HFFc6 (cell line): ENCODE results near the gene POLR1E. TPM values are rescaled to one million over a fixed set of nuclear protein-coding genes. Genes with fewer than 3 reads are reported as not detected.

Source experiments
- DNase-seq: peaks from one replicate; pipeline ENCODE4 v3.0.0-alpha.2; 2018
- H3K27ac Mint-ChIP-seq: 2 replicates; pipeline ENCODE4 v1.8.0; 2020; ENCODE audit warnings: mild to moderate bottlenecking, mixed read lengths
- H3K27me3 Mint-ChIP-seq: 2 replicates; pipeline ENCODE4 v1.8.0; 2021; ENCODE audit warnings: mild to moderate bottlenecking, moderate library complexity, mixed read lengths; ENCODE audit not compliant: insufficient read depth
- H3K36me3 Mint-ChIP-seq: 2 replicates; pipeline ENCODE4 v1.8.0; 2021; ENCODE audit warnings: low read depth, mixed read lengths
- H3K4me1 Mint-ChIP-seq: 2 replicates; pipeline ENCODE4 v1.8.0; 2020; ENCODE audit warnings: low read depth, mixed read lengths
- H3K4me3 Mint-ChIP-seq: 2 replicates; pipeline ENCODE4 v1.8.0; 2020; ENCODE audit warnings: mild to moderate bottlenecking, moderate library complexity, mixed read lengths
- H3K9me3 Mint-ChIP-seq: 2 replicates; pipeline ENCODE4 v1.8.0; 2020; ENCODE audit warnings: mild to moderate bottlenecking, mixed read lengths
- CTCF ChIP-seq: fragments of 200-600 bp; sonication (generic); IDR thresholded peaks from 2 replicates; pipeline ENCODE4 v1.5.0; 2021; ENCODE audit warnings: antibody characterized with exemption, mild to moderate bottlenecking
- total RNA-seq, 6 experiments: library from RNA; stranded (reverse); fragmentation: NEBNext Ultra II Directional; extraction: Animal tissue kit (Norgen Biotek cat#: 25700); gene quantifications; 2 replicates in 1 of 6; 3 replicates in 5 of 6; pipeline ENCODE4 v1.2.3, GENCODE V29; 2021

Gene POLR1E
- total RNA-seq, 6 experiments from 2014 or later, result 31.0 to 38.5 (median 33.7) TPM

GRCh38 chr9:37539634-37540033 lies 53.9 kb downstream of the POLR1E start:
- 0 out of 2 replicates have a peak, but pooled peaks cover 12% of the 10 kb centered on the region for H3K36me3 Mint-ChIP-seq
- no peaks in the 10 kb centered on the region for H3K27me3 Mint-ChIP-seq
- H3K27ac Mint-ChIP-seq, result no peak overlapping the region
- no peaks in the 10 kb centered on the region for H3K4me1 Mint-ChIP-seq
- H3K9me3 Mint-ChIP-seq, result no peaks in the 10 kb centered on the region
- TF ChIP-seq CTCF, result no peak
- H3K4me3 Mint-ChIP-seq, result no peak overlapping the region
- DNase-seq, result no peak

- Mint-ChIP-seq H3K27ac (no peak overlapping the region), H3K4me1 (no peaks in the 10 kb centered on the region), H3K4me3 (no peak overlapping the region), H3K9me3 (no peaks in the 10 kb centered on the region), H3K36me3 (0 out of 2 replicates have a peak, but pooled peaks cover 12% of the 10 kb centered on the region), H3K27me3 (no peaks in the 10 kb centered on the region)
- no peak for TF ChIP-seq CTCF
- DNase-seq, result no peak
Observed at GRCh38 chr9:37540634-37541033, 54.9 kb downstream of the POLR1E start.

GRCh38 chr9:37541465-37541864 lies 55.7 kb downstream of the POLR1E start:
- DNase-seq, result no peak
- no peak for TF ChIP-seq CTCF
- no peaks in the 10 kb centered on the region for H3K27me3 Mint-ChIP-seq

GRCh38 chr9:37542488-37542887 lies 56.7 kb downstream of the POLR1E start:
- Mint-ChIP-seq H3K27me3 (no peaks in the 10 kb centered on the region), H3K9me3 (no peaks in the 10 kb centered on the region), H3K27ac (no peak overlapping the region), H3K36me3 (0 out of 2 replicates have a peak, but pooled peaks cover 12% of the 10 kb centered on the region), H3K4me1 (no peaks in the 10 kb centered on the region), H3K4me3 (no peak overlapping the region)
- no peak for DNase-seq
- TF ChIP-seq CTCF, result no peak

More at GRCh38 chr9:37541465-37541864, 55.7 kb downstream of the POLR1E start:
- Mint-ChIP-seq H3K36me3 (0 out of 2 replicates have a peak, but pooled peaks cover 12% of the 10 kb centered on the region), H3K9me3 (no peaks in the 10 kb centered on the region), H3K27ac (no peak overlapping the region), H3K4me1 (no peaks in the 10 kb centered on the region), H3K4me3 (no peak overlapping the region)

GRCh38 chr9:37542895-37543294 lies 57.1 kb downstream of the POLR1E start:
- Mint-ChIP-seq H3K4me3 (no peak overlapping the region), H3K36me3 (0 out of 2 replicates have a peak, but pooled peaks cover 12% of the 10 kb centered on the region), H3K4me1 (no peaks in the 10 kb centered on the region), H3K9me3 (no peaks in the 10 kb centered on the region), H3K27me3 (no peaks in the 10 kb centered on the region), H3K27ac (no peak overlapping the region)
- no peak for DNase-seq
- no peak for TF ChIP-seq CTCF

- H3K36me3 Mint-ChIP-seq, result 0 out of 2 replicates have a peak, but pooled peaks cover 12% of the 10 kb centered on the region
- no peaks in the 10 kb centered on the region for H3K9me3 Mint-ChIP-seq
- no peaks in the 10 kb centered on the region for H3K4me1 Mint-ChIP-seq
- no peak for TF ChIP-seq CTCF
- no peak overlapping the region for H3K4me3 Mint-ChIP-seq
- DNase-seq, result no peak
- H3K27ac Mint-ChIP-seq, result no peak overlapping the region
- H3K27me3 Mint-ChIP-seq, result no peaks in the 10 kb centered on the region
Observed at GRCh38 chr9:37543468-37543867, 57.7 kb downstream of the POLR1E start.
